SK-N-SH (cell line): ENCODE measurements around the gene CDH9. TPM values are rescaled to one million over a fixed set of nuclear protein-coding genes. Genes with fewer than 3 reads are reported as not detected.

ENCODE experiments used
- CTCF ChIA-PET: fragments of 300-600, 350-600 bp; formaldehyde crosslinking; extraction: SDS; loops from one replicate; lab custom pipeline; 2021; lab: Yijun Ruan, JAX
- POLR2A ChIA-PET: fragments of 350-600 bp; sonication (Branson Sonifier 250); formaldehyde crosslinking; extraction: SDS; loops from one replicate; lab custom pipeline; 2020; ENCODE audit warnings: antibody characterized with exemption, inconsistent platforms; lab: Yijun Ruan, JAX
- DNase-seq: peaks from one replicate; pipeline ENCODE4 v3.0.0; 2012
- H2AFZ ChIP-seq: fragments of 200-600 bp; sonication (generic); 2 replicates; pipeline ENCODE4 v1.8.1; 2016; ENCODE audit warnings: antibody characterized with exemption, mild to moderate bottlenecking, low read depth
- H3F3A ChIP-seq: fragments of 200-600 bp; sonication (generic); replicated peaks from 2 replicates; pipeline ENCODE3; 2016; ENCODE audit warnings: antibody characterized with exemption, mild to moderate bottlenecking; ENCODE audit not compliant: insufficient read depth
- H3K27ac ChIP-seq, 2 experiments: fragments of 200-500 bp in 1 of 2; fragments of 200-600 bp in 1 of 2; sonication (Bioruptor generic) in 1 of 2; sonication (generic), shearing (Covaris generic) in 1 of 2; 2 replicates each; pipeline versions ENCODE4 v1.5.1 to v1.6.1; 2014 to 2016; ENCODE audit warnings: low read depth in 2 of 2, inconsistent platforms in 1 of 2, low read length in 1 of 2, mild to moderate bottlenecking in 1 of 2, mixed read lengths in 1 of 2
- H3K27me3 ChIP-seq: fragments of 200-600 bp; sonication (generic), shearing (Covaris generic); 2 replicates; pipeline ENCODE4 v1.6.1; 2016; ENCODE audit warnings: mixed run types; ENCODE audit not compliant: insufficient read depth
- H3K36me3 ChIP-seq, 2 experiments: fragments of 200-500 bp in 1 of 2; fragments of 200-600 bp in 1 of 2; sonication (Bioruptor generic) in 1 of 2; sonication (generic) in 1 of 2; replicated peaks in 1 of 2; 2 replicates each; pipeline versions ENCODE3 to v1.5.1; 2014 to 2016; ENCODE audit warnings: low read length in 1 of 2, mild to moderate bottlenecking in 1 of 2; ENCODE audit not compliant: insufficient read depth in 2 of 2, control insufficient read depth in 1 of 2
- H3K4me1 ChIP-seq, 2 experiments: fragments of 200-500 bp in 1 of 2; fragments of 200-600 bp in 1 of 2; sonication (Bioruptor generic) in 1 of 2; sonication (generic), shearing (Covaris generic) in 1 of 2; 2 replicates each; pipeline versions ENCODE4 v1.5.1 to v1.6.1; 2014 to 2016; ENCODE audit warnings: low read depth in 1 of 2, low read length in 1 of 2, mixed run types in 1 of 2; ENCODE audit not compliant: insufficient read depth in 2 of 2, control insufficient read depth in 1 of 2
- H3K4me2 ChIP-seq: fragments of 200-600 bp; sonication (generic), shearing (Covaris generic); 2 replicates; pipeline ENCODE4 v1.6.1; 2017; ENCODE audit warnings: mixed run types
- H3K4me3 ChIP-seq, 2 experiments: fragments of 200-500 bp in 1 of 2; fragments of 200-600 bp in 1 of 2; sonication (Bioruptor generic) in 1 of 2; sonication (generic), shearing (Covaris generic) in 1 of 2; 2 replicates each; pipeline versions ENCODE4 v1.5.1 to v1.8.1; 2014 to 2016; ENCODE audit warnings: low read depth in 2 of 2, inconsistent platforms in 1 of 2, low read length in 1 of 2, mild to moderate bottlenecking in 1 of 2, mixed read lengths in 1 of 2, moderate library complexity in 1 of 2
- H3K79me2 ChIP-seq: fragments of 200-600 bp; sonication (generic); 2 replicates; pipeline ENCODE4 v1.8.1; 2017; ENCODE audit warnings: mild to moderate bottlenecking; ENCODE audit not compliant: insufficient read depth
- H3K9ac ChIP-seq: fragments of 200-600 bp; sonication (generic); 2 replicates; pipeline ENCODE4 v1.6.1; 2017; ENCODE audit warnings: mixed run types
- H3K9me2 ChIP-seq: fragments of 200-600 bp; sonication (generic); 2 replicates; pipeline ENCODE4 v1.6.1; 2017; ENCODE audit warnings: mixed run types
- H3K9me3 ChIP-seq: fragments of 200-600 bp; sonication (generic); 2 replicates; pipeline ENCODE4 v1.6.1; 2017; ENCODE audit warnings: mixed run types, mild to moderate bottlenecking, moderate library complexity
- H4K20me1 ChIP-seq: fragments of 200-600 bp; sonication (generic); 2 replicates; pipeline ENCODE4 v1.6.1; 2017; ENCODE audit warnings: mild to moderate bottlenecking, mixed run types; ENCODE audit not compliant: insufficient read depth
- ELF1 ChIP-seq: IDR thresholded peaks from 2 replicates; pipeline ENCODE4 v1.4.0; 2012
- EZH2phosphoT487 ChIP-seq: fragments of 200-600 bp; sonication (generic); IDR thresholded peaks from 2 replicates; pipeline ENCODE4 v1.6.1; 2017; ENCODE audit warnings: low read depth, mixed run types, mild to moderate bottlenecking, antibody characterized with exemption, moderate library complexity, borderline replicate concordance
- GATA2 ChIP-seq: sonication (generic); formaldehyde crosslinking; IDR thresholded peaks from 2 replicates; pipeline ENCODE4 v1.5.0; 2020; ENCODE audit warnings: mild to moderate bottlenecking, missing genetic modification reagents
- JUND ChIP-seq: IDR thresholded peaks from 2 replicates; pipeline ENCODE4 v1.4.0; 2012
- MEF2A ChIP-seq: IDR thresholded peaks from 2 replicates; pipeline ENCODE4 v1.4.0; 2012; ENCODE audit warnings: low read depth, borderline replicate concordance
- MXI1 ChIP-seq: IDR thresholded peaks from 2 replicates; pipeline ENCODE4 v1.6.1; 2012; ENCODE audit warnings: mild to moderate bottlenecking, low read depth, low read length, improper control_type of control experiment
- NRF1 ChIP-seq: IDR thresholded peaks from 2 replicates; pipeline ENCODE4 v1.6.1; 2012; ENCODE audit warnings: low read depth, mild to moderate bottlenecking, low read length
- POLR2AphosphoS5 ChIP-seq: IDR thresholded peaks from 2 replicates; pipeline ENCODE4 v1.6.1; 2012; ENCODE audit warnings: low read depth, low read length
- RFX5 ChIP-seq: IDR thresholded peaks from 2 replicates; pipeline ENCODE4 v1.6.1; 2012; ENCODE audit warnings: mild to moderate bottlenecking, improper control_type of control experiment, low read length
- SIN3A ChIP-seq: IDR thresholded peaks from 2 replicates; pipeline ENCODE4 v1.6.1; 2012; ENCODE audit warnings: low read depth, mild to moderate bottlenecking, low read length, moderate library complexity, borderline replicate concordance
- SMC3 ChIP-seq: IDR thresholded peaks from 2 replicates; pipeline ENCODE4 v1.6.1; 2012; ENCODE audit warnings: low read depth, low read length, improper control_type of control experiment
- TAF1 ChIP-seq: IDR thresholded peaks from 2 replicates; pipeline ENCODE4 v1.6.1; 2012; ENCODE audit warnings: low read depth, mild to moderate bottlenecking, low read length, moderate library complexity, borderline replicate concordance
- TCF12 ChIP-seq: IDR thresholded peaks from 2 replicates; pipeline ENCODE4 v1.4.0; 2012
- YY1 ChIP-seq: IDR thresholded peaks from 2 replicates; pipeline ENCODE4 v1.4.0; 2012; ENCODE audit warnings: low read depth, mild to moderate bottlenecking
- polyA plus RNA-seq, 3 experiments: library from polyadenylated mRNA; depleted of rRNA; stranded (reverse); fragments of >200 nt; gene quantifications; 2 replicates each; pipeline ENCODE4 v1.2.3, GENCODE V29; 2012
- TF ChIP-seq, protein P1 (sequence below): fragments of 150-350 bp; IDR thresholded peaks from 2 replicates; pipeline ENCODE4 v1.6.1; 2016; ENCODE audit warnings: mild to moderate bottlenecking, low read depth, low read length
- TF ChIP-seq, protein P2 (sequence below): IDR thresholded peaks from 2 replicates; pipeline ENCODE4 v1.4.0; 2012; ENCODE audit warnings: low read depth, borderline replicate concordance
- TF ChIP-seq, protein P3 (sequence below): fragments of 150-350 bp; IDR thresholded peaks from 2 replicates; pipeline ENCODE4 v1.6.1; 2017; ENCODE audit warnings: antibody characterized with exemption, low read length, low read depth, borderline replicate concordance
- TF ChIP-seq, protein P4 (sequence below): IDR thresholded peaks from 2 replicates; pipeline ENCODE4 v1.4.0; 2012; ENCODE audit warnings: low read depth

Gene CDH9
- polyA plus RNA-seq, 1 of the 3 experiments (the other 2 are of a cell fraction), result not detected

DNA sequence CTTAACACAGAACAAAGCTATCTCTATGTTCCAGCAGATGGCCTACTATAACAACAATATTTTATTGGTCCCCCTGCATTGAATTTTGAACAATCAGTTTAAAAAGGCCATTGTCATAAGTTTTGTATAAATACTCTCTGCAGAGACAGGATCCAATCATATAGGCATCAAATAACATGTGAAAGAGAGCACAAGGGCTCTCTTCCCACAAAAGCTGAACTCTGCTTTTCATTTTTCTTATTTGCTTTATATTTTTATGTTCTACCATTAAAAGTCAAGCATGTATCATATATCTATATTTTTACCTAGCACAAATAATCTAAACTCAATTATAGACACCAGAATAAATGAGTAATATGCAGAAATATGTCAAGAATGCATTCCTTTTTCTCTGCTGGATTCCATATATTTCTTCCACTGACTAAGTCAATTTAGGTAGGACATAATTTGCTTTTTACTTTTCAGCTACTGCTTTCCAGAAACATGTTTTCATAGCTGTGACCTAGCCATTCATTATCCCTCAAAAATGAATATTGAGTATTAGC lies 143.6 kb downstream of the CDH9 start:
- ChIA-PET CTCF (interaction anchor here (1.1 kb wide), 1 partner anchor 12 kb away, joined by 3 read pairs; no protein-coding TSS in a partner anchor), POLR2A (no interaction called here)
- H3K79me2 ChIP-seq, result no peaks in the 10 kb centered on the region
- H2AFZ ChIP-seq, result no peak overlapping the region; the same call in 1 of the 2 replicates
- H4K20me1 ChIP-seq, result no peaks in the 10 kb centered on the region
- no peak overlapping the region for H3K4me3 ChIP-seq
- H3K9me3 ChIP-seq, result no peaks in the 10 kb centered on the region
- H3K4me1 ChIP-seq, result no peaks in the 10 kb centered on the region; a peak in 2 of 4 replicates
- H3K9ac ChIP-seq, result no peak overlapping the region
- H3F3A ChIP-seq, result peaks cover 7% of the 10 kb centered on the region
- H3K36me3 ChIP-seq, result no peaks in the 10 kb centered on the region
- no peak overlapping the region for H3K27ac ChIP-seq
- no peak for DNase-seq
- TF ChIP-seq, protein P1, sequence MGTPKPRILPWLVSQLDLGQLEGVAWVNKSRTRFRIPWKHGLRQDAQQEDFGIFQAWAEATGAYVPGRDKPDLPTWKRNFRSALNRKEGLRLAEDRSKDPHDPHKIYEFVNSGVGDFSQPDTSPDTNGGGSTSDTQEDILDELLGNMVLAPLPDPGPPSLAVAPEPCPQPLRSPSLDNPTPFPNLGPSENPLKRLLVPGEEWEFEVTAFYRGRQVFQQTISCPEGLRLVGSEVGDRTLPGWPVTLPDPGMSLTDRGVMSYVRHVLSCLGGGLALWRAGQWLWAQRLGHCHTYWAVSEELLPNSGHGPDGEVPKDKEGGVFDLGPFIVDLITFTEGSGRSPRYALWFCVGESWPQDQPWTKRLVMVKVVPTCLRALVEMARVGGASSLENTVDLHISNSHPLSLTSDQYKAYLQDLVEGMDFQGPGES, result no peak
- TF ChIP-seq TCF12, result no peak
- TF ChIP-seq RFX5, result no peak
- no peak for TF ChIP-seq EZH2phosphoT487
- TF ChIP-seq POLR2AphosphoS5, result no peak
- TF ChIP-seq MEF2A, result no peak
- TF ChIP-seq SMC3, result no peak
- TF ChIP-seq, protein P2, sequence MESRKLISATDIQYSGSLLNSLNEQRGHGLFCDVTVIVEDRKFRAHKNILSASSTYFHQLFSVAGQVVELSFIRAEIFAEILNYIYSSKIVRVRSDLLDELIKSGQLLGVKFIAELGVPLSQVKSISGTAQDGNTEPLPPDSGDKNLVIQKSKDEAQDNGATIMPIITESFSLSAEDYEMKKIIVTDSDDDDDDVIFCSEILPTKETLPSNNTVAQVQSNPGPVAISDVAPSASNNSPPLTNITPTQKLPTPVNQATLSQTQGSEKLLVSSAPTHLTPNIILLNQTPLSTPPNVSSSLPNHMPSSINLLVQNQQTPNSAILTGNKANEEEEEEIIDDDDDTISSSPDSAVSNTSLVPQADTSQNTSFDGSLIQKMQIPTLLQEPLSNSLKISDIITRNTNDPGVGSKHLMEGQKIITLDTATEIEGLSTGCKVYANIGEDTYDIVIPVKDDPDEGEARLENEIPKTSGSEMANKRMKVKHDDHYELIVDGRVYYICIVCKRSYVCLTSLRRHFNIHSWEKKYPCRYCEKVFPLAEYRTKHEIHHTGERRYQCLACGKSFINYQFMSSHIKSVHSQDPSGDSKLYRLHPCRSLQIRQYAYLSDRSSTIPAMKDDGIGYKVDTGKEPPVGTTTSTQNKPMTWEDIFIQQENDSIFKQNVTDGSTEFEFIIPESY, result no peak
- no peak for TF ChIP-seq JUND
- TF ChIP-seq GATA2 (CRISPR knock-in tag), result no peak
- TF ChIP-seq ELF1, result no peak
- TF ChIP-seq, protein P3, sequence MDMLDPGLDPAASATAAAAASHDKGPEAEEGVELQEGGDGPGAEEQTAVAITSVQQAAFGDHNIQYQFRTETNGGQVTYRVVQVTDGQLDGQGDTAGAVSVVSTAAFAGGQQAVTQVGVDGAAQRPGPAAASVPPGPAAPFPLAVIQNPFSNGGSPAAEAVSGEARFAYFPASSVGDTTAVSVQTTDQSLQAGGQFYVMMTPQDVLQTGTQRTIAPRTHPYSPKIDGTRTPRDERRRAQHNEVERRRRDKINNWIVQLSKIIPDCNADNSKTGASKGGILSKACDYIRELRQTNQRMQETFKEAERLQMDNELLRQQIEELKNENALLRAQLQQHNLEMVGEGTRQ, result no peak
- no peak for TF ChIP-seq YY1
- TF ChIP-seq MXI1, result no peak
- TF ChIP-seq, protein P4, sequence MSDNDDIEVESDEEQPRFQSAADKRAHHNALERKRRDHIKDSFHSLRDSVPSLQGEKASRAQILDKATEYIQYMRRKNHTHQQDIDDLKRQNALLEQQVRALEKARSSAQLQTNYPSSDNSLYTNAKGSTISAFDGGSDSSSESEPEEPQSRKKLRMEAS, result no peak
- no peak for TF ChIP-seq TAF1
- no peak for TF ChIP-seq SIN3A
- TF ChIP-seq NRF1, result no peak
- TF ChIP-seq, all 33 proteins: peak for 0
- no peaks in the 10 kb centered on the region for H3K9me2 ChIP-seq
- H3K27me3 ChIP-seq, result no peaks in the 10 kb centered on the region
- no peak overlapping the region for H3K4me2 ChIP-seq
